ENCODE data around the gene SOX11. TPM values are rescaled to one million over a fixed set of nuclear protein-coding genes. Genes with fewer than 3 reads are reported as not detected.

The SOX11 gene
- total RNA-seq, 1 experiment from 2014 or later: not detected

- H3K27ac Mint-ChIP-seq (ENCODE audit: unreplicated experiment): peak overlapping the region; percentile 23
- no peak for DNase-seq
- no peak overlapping the region for H3K4me3 Mint-ChIP-seq (ENCODE audit: low read depth, unreplicated experiment)
- H3K9me3 Mint-ChIP-seq (ENCODE audit: low read depth, unreplicated experiment): peaks cover 15% of the 10 kb centered on the region
- H3K27me3 Mint-ChIP-seq (ENCODE audit: unreplicated experiment): no peaks in the 10 kb centered on the region
- no TSS peak for BruUV-seq (replicated peaks)
- TF ChIP-seq CTCF (IDR thresholded peaks at IDR 0.05; ENCODE audit: unreplicated experiment): no peak
- CTCF ChIA-PET: no interaction called here
- no peaks in the 10 kb centered on the region for H3K4me1 Mint-ChIP-seq (ENCODE audit: low read depth, unreplicated experiment)
- H3K36me3 Mint-ChIP-seq (ENCODE audit: insufficient read depth, unreplicated experiment): peaks cover 10% of the 10 kb centered on the region
- intact Hi-C loops (cut with micrococcal nuclease; ENCODE audit: unreplicated experiment): no loop called here
These were observed 781 bp upstream of the SOX11 start for GRCh38 chr2:5691221-5691984.

GRCh38 chr2:5692561-5693286, 540 bp downstream of the SOX11 start:
- Mint-ChIP-seq H3K4me1 (ENCODE audit: low read depth, unreplicated experiment) (no peaks in the 10 kb centered on the region), H3K36me3 (ENCODE audit: insufficient read depth, unreplicated experiment) (peaks cover 10% of the 10 kb centered on the region), H3K9me3 (ENCODE audit: low read depth, unreplicated experiment) (peaks cover 15% of the 10 kb centered on the region), H3K27me3 (ENCODE audit: unreplicated experiment) (no peaks in the 10 kb centered on the region), H3K4me3 (ENCODE audit: low read depth, unreplicated experiment) (no peak overlapping the region), H3K27ac (ENCODE audit: unreplicated experiment) (no peak overlapping the region)
- CTCF ChIA-PET: no interaction called here
- intact Hi-C loops (cut with micrococcal nuclease; ENCODE audit: unreplicated experiment): no loop called here
- no peak for TF ChIP-seq CTCF (IDR thresholded peaks at IDR 0.05; ENCODE audit: unreplicated experiment)
- BruUV-seq (replicated peaks): no TSS peak
- no peak for DNase-seq

GRCh38 chr2:5693287-5694201, 1.4 kb downstream of the SOX11 start:
- no peak overlapping the region for H3K4me3 Mint-ChIP-seq (ENCODE audit: low read depth, unreplicated experiment)
- H3K27me3 Mint-ChIP-seq (ENCODE audit: unreplicated experiment): no peaks in the 10 kb centered on the region
- H3K4me1 Mint-ChIP-seq (ENCODE audit: low read depth, unreplicated experiment): no peaks in the 10 kb centered on the region
- no peak overlapping the region for H3K27ac Mint-ChIP-seq (ENCODE audit: unreplicated experiment)
- CTCF ChIA-PET: no interaction called here
- H3K36me3 Mint-ChIP-seq (ENCODE audit: insufficient read depth, unreplicated experiment): peaks cover 10% of the 10 kb centered on the region
- BruUV-seq (replicated peaks): no TSS peak
- no peak for DNase-seq
- TF ChIP-seq CTCF (IDR thresholded peaks at IDR 0.05; ENCODE audit: unreplicated experiment): no peak
- H3K9me3 Mint-ChIP-seq (ENCODE audit: low read depth, unreplicated experiment): peaks cover 15% of the 10 kb centered on the region
- intact Hi-C loops (cut with micrococcal nuclease; ENCODE audit: unreplicated experiment): no loop called here

- H3K27me3 Mint-ChIP-seq (ENCODE audit: unreplicated experiment): no peaks in the 10 kb centered on the region
- CTCF ChIA-PET: no interaction called here
These were observed 2.1 kb downstream of the SOX11 start for GRCh38 chr2:5694306-5694705.

More at GRCh38 chr2:5694306-5694705, 2.1 kb downstream of the SOX11 start:
- no peak for DNase-seq
- BruUV-seq (replicated peaks): no TSS peak
- no peaks in the 10 kb centered on the region for H3K4me1 Mint-ChIP-seq (ENCODE audit: low read depth, unreplicated experiment)
- H3K36me3 Mint-ChIP-seq (ENCODE audit: insufficient read depth, unreplicated experiment): peaks cover 10% of the 10 kb centered on the region
- no peak overlapping the region for H3K27ac Mint-ChIP-seq (ENCODE audit: unreplicated experiment)
- no peak for TF ChIP-seq CTCF (IDR thresholded peaks at IDR 0.05; ENCODE audit: unreplicated experiment)
- intact Hi-C loops (cut with micrococcal nuclease; ENCODE audit: unreplicated experiment): no loop called here
- H3K4me3 Mint-ChIP-seq (ENCODE audit: low read depth, unreplicated experiment): no peak overlapping the region
- peaks cover 15% of the 10 kb centered on the region for H3K9me3 Mint-ChIP-seq (ENCODE audit: low read depth, unreplicated experiment)
